ENCODE results near the gene FRMD4B.

- TF ChIP-seq, protein P1, sequence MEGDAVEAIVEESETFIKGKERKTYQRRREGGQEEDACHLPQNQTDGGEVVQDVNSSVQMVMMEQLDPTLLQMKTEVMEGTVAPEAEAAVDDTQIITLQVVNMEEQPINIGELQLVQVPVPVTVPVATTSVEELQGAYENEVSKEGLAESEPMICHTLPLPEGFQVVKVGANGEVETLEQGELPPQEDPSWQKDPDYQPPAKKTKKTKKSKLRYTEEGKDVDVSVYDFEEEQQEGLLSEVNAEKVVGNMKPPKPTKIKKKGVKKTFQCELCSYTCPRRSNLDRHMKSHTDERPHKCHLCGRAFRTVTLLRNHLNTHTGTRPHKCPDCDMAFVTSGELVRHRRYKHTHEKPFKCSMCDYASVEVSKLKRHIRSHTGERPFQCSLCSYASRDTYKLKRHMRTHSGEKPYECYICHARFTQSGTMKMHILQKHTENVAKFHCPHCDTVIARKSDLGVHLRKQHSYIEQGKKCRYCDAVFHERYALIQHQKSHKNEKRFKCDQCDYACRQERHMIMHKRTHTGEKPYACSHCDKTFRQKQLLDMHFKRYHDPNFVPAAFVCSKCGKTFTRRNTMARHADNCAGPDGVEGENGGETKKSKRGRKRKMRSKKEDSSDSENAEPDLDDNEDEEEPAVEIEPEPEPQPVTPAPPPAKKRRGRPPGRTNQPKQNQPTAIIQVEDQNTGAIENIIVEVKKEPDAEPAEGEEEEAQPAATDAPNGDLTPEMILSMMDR (IDR thresholded peaks at IDR 0.05), result no peak
- TF ChIP-seq POLR2A (IDR thresholded peaks at IDR 0.05), result no peak
These were observed 139.3 kb downstream of the FRMD4B start for GRCh38 chr3:69246612-69247011.

Data from adrenal gland (tissue), 5 donors.